Heart left ventricle (tissue), 13 donors: ENCODE measurements around the gene DYSF.

Experiments used
- CTCF ChIP-seq, 12 donors: fragments of 200-600 bp; sonication (generic) in 4 of 12; IDR thresholded peaks; one replicate each; pipeline versions ENCODE4 v1.5.0 to v1.8.0; 2018 to 2022; ENCODE audit warnings: antibody characterized with exemption in 12 of 12, mild to moderate bottlenecking in 5 of 12
- POLR2A ChIP-seq, 2 donors: fragments of 450-650 bp; IDR thresholded peaks; one replicate each; pipeline ENCODE4 v1.6.1; 2017; ENCODE audit warnings: antibody characterized with exemption in 2 of 2, mild to moderate bottlenecking in 2 of 2, moderate library complexity in 2 of 2
- donor health status: ischemic (EF 13 %, LVEDD 7.1; RV severe dilation, severe dysfunction).
- donor health status: DM: no; HTN: yes; CAD: no.
- donor health status: DM: no; HTN: no; CAD: no.
- donor health status: ischemic (EF 25% LVEDD 6.9; RV normal size, moderate dysfunction).
- donor health status: ischemic (EF 25% LVEDD 5.7; RV mildly dilated, moderate dysfunction).
- donor health status: ischemic (EF 35%, LVEDD 5.7; RV mildly dilated, moderate dysfunction).
- donor health status: nonischemic (EF 11% LVEDD 7.7; RV severe dilation, severe dysfunction).
- donor health status: DM: yes; HTN: yes; CAD: no.
- donor health status: PGD.
- donor health status: ischemic (EF 29% LVEDD 5.4; RV normal size, mild dysfunction).
- donor health status: nonischemic (EF 23%, LVEDD 6.1; RV moderate dilation, normal function).

GRCh38 chr2:71546777-71547281, 93.5 kb downstream of the DYSF start:
- no peak for TF ChIP-seq CTCF (IDR thresholded peaks at IDR 0.05)
- TF ChIP-seq POLR2A (IDR thresholded peaks at IDR 0.05): no peak
